GM19099 (cell line): ENCODE measurements around the gene NDUFV1.

Experiments used
- POLR2A ChIP-seq: IDR thresholded peaks from 3 replicates; pipeline ENCODE4 v1.6.1; 2011; ENCODE audit warnings: low read depth; ENCODE audit not compliant: insufficient read length; ENCODE audit errors: extremely low read depth

The NDUFV1 gene

GRCh38 chr11:67583247-67584204 is 23.2 kb upstream of the NDUFV1 start, which contains the start of gene GSTP1:
GSTP1 (plus strand) TSS chr11:67583812; CDS start chr11:67583844, 32 bp downstream.
- TF ChIP-seq POLR2A: peak; percentile 98

- TF ChIP-seq POLR2A: no peak
Observed at GRCh38 chr11:67584205-67584880, 22.4 kb upstream of the NDUFV1 start.

GRCh38 chr11:67584881-67585873 is 21.6 kb upstream of the NDUFV1 start:
- TF ChIP-seq POLR2A: no peak

- TF ChIP-seq POLR2A: no peak
Observed at GRCh38 chr11:67585911-67586310, 20.8 kb upstream of the NDUFV1 start.

- TF ChIP-seq POLR2A: no peak
Observed at GRCh38 chr11:67586568-67587250, 20.0 kb upstream of the NDUFV1 start.

- no peak for TF ChIP-seq POLR2A
Observed at GRCh38 chr11:67588136-67588503, 18.6 kb upstream of the NDUFV1 start.

- TF ChIP-seq POLR2A: no peak
Observed at GRCh38 chr11:67592880-67593564, 13.7 kb upstream of the NDUFV1 start.

- TF ChIP-seq POLR2A: no peak
Observed at GRCh38 chr11:67593565-67593905, 13.2 kb upstream of the NDUFV1 start.

- TF ChIP-seq POLR2A: no peak
Observed at GRCh38 chr11:67594480-67594879, 12.3 kb upstream of the NDUFV1 start.

GRCh38 chr11:67596753-67597300 is 9.9 kb upstream of the NDUFV1 start:
- no peak for TF ChIP-seq POLR2A

GRCh38 chr11:67599149-67599548 is 7.6 kb upstream of the NDUFV1 start:
- no peak for TF ChIP-seq POLR2A

- TF ChIP-seq POLR2A: no peak
Observed at GRCh38 chr11:67600324-67601029, 6.3 kb upstream of the NDUFV1 start.

- no peak for TF ChIP-seq POLR2A
Observed at GRCh38 chr11:67601098-67601497, 5.6 kb upstream of the NDUFV1 start.

GRCh38 chr11:67604815-67605214 is 1.9 kb upstream of the NDUFV1 start:
- no peak for TF ChIP-seq POLR2A
